ENCODE measurements around the gene MRPL49. TPM values are rescaled to one million over a fixed set of nuclear protein-coding genes. Genes with fewer than 3 reads are reported as not detected.

MRPL49 gene
- total RNA-seq, 1 experiment from 2014 or later: 91.0 TPM

DNA sequence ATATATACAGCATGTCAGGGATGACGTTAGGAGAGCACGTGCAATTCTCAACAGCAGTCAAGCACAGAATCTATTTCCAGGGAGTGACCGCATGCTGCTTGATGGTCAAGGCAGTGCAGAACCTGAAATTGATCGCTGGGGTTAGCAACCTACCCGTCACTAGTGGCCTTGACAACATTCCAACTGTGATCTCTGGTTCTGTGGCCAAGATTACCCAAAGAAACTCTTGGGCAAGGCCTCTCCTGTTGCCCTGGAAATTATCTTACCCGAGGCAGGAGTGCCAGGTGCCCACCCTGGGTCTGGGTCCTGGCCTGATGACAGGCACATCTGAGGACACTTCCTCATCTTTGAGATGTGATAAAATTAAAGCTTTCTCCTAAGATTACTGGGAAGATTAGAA is 8.3 kb upstream of the MRPL49 start:
- TSS peak; percentile 33 for BruUV-seq (replicated peaks)
- POLR2A ChIA-PET (ENCODE audit: low non-redundant PET): no interaction called here
- no peak overlapping the region for H3K4me3 ChIP-seq (ENCODE audit: low read depth, low read length, poor library complexity, severe bottlenecking)
- no peaks in the 10 kb centered on the region for H3K27me3 ChIP-seq (replicated peaks; ENCODE audit: insufficient read depth, low read depth, low read length, poor library complexity)
- no peak overlapping the region for H3K27ac ChIP-seq (ENCODE audit: low read depth, low read length, poor library complexity, severe bottlenecking)
- H3K9me3 ChIP-seq (ENCODE audit: low read depth, low read length, poor library complexity, severe bottlenecking): no peaks in the 10 kb centered on the region
- peaks cover 16% of the 10 kb centered on the region for H3K36me3 ChIP-seq (ENCODE audit: insufficient read depth, low read length, poor library complexity, severe bottlenecking)
- CTCF ChIA-PET: interaction anchor here (0.7 kb wide), 1 partner anchor 28 kb away, joined by 3 read pairs; no protein-coding TSS in a partner anchor
- DNase-seq (ENCODE audit: low spot score): no peak
- peaks cover 27% of the 10 kb centered on the region for H3K4me1 ChIP-seq (ENCODE audit: insufficient read depth, low read length, poor library complexity, severe bottlenecking)
- TF ChIP-seq, protein P1, sequence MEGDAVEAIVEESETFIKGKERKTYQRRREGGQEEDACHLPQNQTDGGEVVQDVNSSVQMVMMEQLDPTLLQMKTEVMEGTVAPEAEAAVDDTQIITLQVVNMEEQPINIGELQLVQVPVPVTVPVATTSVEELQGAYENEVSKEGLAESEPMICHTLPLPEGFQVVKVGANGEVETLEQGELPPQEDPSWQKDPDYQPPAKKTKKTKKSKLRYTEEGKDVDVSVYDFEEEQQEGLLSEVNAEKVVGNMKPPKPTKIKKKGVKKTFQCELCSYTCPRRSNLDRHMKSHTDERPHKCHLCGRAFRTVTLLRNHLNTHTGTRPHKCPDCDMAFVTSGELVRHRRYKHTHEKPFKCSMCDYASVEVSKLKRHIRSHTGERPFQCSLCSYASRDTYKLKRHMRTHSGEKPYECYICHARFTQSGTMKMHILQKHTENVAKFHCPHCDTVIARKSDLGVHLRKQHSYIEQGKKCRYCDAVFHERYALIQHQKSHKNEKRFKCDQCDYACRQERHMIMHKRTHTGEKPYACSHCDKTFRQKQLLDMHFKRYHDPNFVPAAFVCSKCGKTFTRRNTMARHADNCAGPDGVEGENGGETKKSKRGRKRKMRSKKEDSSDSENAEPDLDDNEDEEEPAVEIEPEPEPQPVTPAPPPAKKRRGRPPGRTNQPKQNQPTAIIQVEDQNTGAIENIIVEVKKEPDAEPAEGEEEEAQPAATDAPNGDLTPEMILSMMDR (conservative IDR thresholded peaks at IDR 0.05; ENCODE audit: low read depth, low read length): no peak
- TF ChIP-seq EZH2 (IDR thresholded peaks at IDR 0.05; ENCODE audit: borderline replicate concordance, low read depth, low read length, poor library complexity, severe bottlenecking): no peak
- intact Hi-C loops (cut with micrococcal nuclease; ENCODE audit: unreplicated experiment): loop anchor here (10.0 kb wide), 1 partner anchor 329 kb away; no protein-coding TSS in a partner anchor

DNA sequence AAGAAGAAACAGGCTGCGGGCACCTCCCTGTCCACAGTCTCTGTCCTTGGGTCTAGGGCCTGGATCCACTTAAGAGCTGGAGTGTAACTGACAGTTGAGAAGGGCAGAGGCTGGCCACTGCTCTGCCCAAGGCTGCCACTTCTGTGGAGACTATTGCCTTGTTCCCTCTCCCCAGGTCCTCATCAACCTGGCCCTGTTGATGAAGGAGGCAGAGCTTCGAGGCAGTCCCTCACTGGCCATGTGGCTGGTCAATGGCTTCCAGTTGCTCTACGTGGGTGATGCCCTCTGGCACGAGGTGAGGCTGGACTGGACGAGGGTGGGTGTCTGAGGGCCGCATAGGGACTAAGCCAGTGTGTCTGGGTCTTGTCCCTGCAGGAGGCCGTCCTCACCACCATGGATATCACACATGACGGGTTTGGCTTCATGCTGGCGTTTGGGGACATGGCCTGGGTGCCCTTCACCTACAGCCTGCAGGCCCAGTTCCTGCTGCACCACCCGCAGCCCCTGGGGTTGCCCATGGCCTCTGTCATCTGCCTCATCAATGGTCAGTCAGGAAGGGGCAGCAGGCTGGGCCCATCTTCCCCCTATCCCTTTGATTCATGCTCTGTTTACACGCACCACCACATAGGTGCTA is 7.5 kb upstream of the MRPL49 start:
- H3K27ac ChIP-seq (ENCODE audit: low read depth, low read length, poor library complexity, severe bottlenecking): no peak overlapping the region
- BruUV-seq (replicated peaks): no TSS peak
- peaks cover 27% of the 10 kb centered on the region for H3K4me1 ChIP-seq (ENCODE audit: insufficient read depth, low read length, poor library complexity, severe bottlenecking)
- no peaks in the 10 kb centered on the region for H3K27me3 ChIP-seq (replicated peaks; ENCODE audit: insufficient read depth, low read depth, low read length, poor library complexity)
- no peaks in the 10 kb centered on the region for H3K9me3 ChIP-seq (ENCODE audit: low read depth, low read length, poor library complexity, severe bottlenecking)
- no peak overlapping the region for H3K4me3 ChIP-seq (ENCODE audit: low read depth, low read length, poor library complexity, severe bottlenecking)
- TF ChIP-seq, protein P1 (conservative IDR thresholded peaks at IDR 0.05; ENCODE audit: low read depth, low read length): no peak
- no peak for TF ChIP-seq EZH2 (IDR thresholded peaks at IDR 0.05; ENCODE audit: borderline replicate concordance, low read depth, low read length, poor library complexity, severe bottlenecking)
- intact Hi-C loops (cut with micrococcal nuclease; ENCODE audit: unreplicated experiment): loop anchor here (5.0 to 10.0 kb wide), 3 partner anchors 87 to 330 kb away; partner anchors contain the start of gene SNX15
- POLR2A ChIA-PET (ENCODE audit: low non-redundant PET): no interaction called here
- no peak for DNase-seq (ENCODE audit: low spot score)
- H3K36me3 ChIP-seq (ENCODE audit: insufficient read depth, low read length, poor library complexity, severe bottlenecking): peaks cover 23% of the 10 kb centered on the region
- CTCF ChIA-PET: no interaction called here

DNA sequence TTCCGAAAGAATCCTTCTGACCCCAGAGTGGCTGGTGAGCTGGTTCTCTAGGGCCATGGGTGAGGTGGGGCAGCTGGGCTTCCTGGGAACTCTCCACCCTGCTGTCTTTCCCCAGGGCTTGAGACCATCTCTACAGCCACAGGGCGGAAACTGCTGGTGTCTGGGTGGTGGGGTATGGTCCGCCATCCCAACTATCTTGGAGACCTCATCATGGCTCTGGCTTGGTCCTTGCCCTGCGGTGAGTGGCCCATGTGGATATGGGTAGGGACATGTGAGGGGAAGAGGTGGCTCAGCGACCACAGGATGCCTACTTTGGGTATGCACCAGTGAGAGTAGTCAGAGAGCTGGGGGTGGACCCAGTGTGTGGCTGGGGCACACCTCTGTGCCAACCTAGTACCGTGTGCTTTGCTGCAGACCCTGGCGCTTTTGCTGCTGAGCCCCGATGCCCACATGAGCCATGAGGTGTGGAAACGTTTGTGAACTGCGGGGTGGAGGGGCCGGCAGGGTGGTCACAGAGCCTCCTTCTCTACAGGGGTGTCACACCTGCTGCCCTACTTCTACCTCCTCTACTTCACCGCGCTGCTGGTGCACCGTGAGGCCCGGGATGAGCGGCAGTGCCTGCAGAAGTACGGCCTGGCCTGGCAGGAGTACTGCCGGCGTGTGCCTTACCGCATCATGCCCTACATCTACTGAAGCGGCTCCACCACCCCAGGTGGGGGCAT is 6.6 kb upstream of the MRPL49 start:
- BruUV-seq (replicated peaks): no TSS peak

More for the DNA sequence above, 6.6 kb upstream of the MRPL49 start:
- Histone ChIP-seq H3K4me1 (ENCODE audit: insufficient read depth, low read length, poor library complexity, severe bottlenecking) (peaks cover 25% of the 10 kb centered on the region), H3K36me3 (ENCODE audit: insufficient read depth, low read length, poor library complexity, severe bottlenecking) (peaks cover 31% of the 10 kb centered on the region), H3K9me3 (ENCODE audit: low read depth, low read length, poor library complexity, severe bottlenecking) (no peaks in the 10 kb centered on the region), H3K27ac (ENCODE audit: low read depth, low read length, poor library complexity, severe bottlenecking) (no peak overlapping the region), H3K27me3 (replicated peaks; ENCODE audit: insufficient read depth, low read depth, low read length, poor library complexity) (no peaks in the 10 kb centered on the region), H3K4me3 (ENCODE audit: low read depth, low read length, poor library complexity, severe bottlenecking) (peak overlapping the region; percentile 95)
- intact Hi-C loops (cut with micrococcal nuclease; ENCODE audit: unreplicated experiment): loop anchor here (5.0 to 10.0 kb wide), 3 partner anchors 88 to 331 kb away; partner anchors contain the start of gene SNX15
- ChIA-PET CTCF (no interaction called here), POLR2A (ENCODE audit: low non-redundant PET) (no interaction called here)
- TF ChIP-seq, protein P1 (conservative IDR thresholded peaks at IDR 0.05; ENCODE audit: low read depth, low read length): no peak
- no peak for TF ChIP-seq EZH2 (IDR thresholded peaks at IDR 0.05; ENCODE audit: borderline replicate concordance, low read depth, low read length, poor library complexity, severe bottlenecking)
- no peak for DNase-seq (ENCODE audit: low spot score)

All from A673 (cell line).